NT2/D1 (cell line): Measurements from ENCODE around the gene NR3C1.

Source experiments
- SUZ12 ChIP-seq: IDR thresholded peaks from 2 replicates; pipeline ENCODE4 v1.6.1; 2011; ENCODE audit not compliant: insufficient read length, insufficient read depth; ENCODE audit errors: extremely low read depth
- YY1 ChIP-seq: IDR thresholded peaks from 2 replicates; pipeline ENCODE4 v1.6.1; 2011; ENCODE audit not compliant: insufficient read length, insufficient read depth
- ZNF274 ChIP-seq: IDR thresholded peaks from 2 replicates; pipeline ENCODE4 v1.6.1; 2011; ENCODE audit warnings: mild to moderate bottlenecking, low read depth, low read length

- TF ChIP-seq YY1 (no peak), ZNF274 (no peak), SUZ12 (no peak)
These were observed 163.5 kb downstream of the NR3C1 start for GRCh38 chr5:143239882-143240518.
